ENCODE data around the gene POSTN.

DNA sequence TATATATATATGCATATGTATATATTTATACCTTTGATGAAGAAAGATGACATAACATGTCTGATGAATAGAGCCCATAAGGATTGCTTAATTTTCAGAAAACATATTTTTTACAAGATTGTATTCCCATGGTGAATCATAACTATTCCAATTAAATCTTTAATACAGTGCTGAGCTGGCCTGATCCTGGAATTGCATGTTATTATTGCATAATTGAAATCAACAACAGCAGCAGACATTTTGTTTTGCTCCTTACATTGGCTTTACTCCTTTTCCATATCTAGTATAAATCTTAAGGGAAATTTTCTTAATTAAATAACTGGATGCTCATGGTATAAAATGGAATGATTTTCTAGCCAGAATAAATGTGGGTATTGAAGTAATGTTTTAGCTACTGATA lies 22.0 kb downstream of the POSTN start:
- TF ChIP-seq MAFK (IDR thresholded peaks at IDR 0.05; ENCODE audit: low read depth, low read length), result no peak
- TF ChIP-seq SRF (IDR thresholded peaks at IDR 0.05; ENCODE audit: low read depth, low read length), result no peak
- TF ChIP-seq POLR2AphosphoS5 (IDR thresholded peaks at IDR 0.05; ENCODE audit: low read depth, low read length), result no peak
- TF ChIP-seq JUND (IDR thresholded peaks at IDR 0.05; ENCODE audit: low read length), result no peak
- TF ChIP-seq EP300 (IDR thresholded peaks at IDR 0.05; ENCODE audit: borderline replicate concordance in 1 of 2, low read depth in 2 of 2, low read length in 2 of 2), result no peak
- TF ChIP-seq POLR2A (IDR thresholded peaks at IDR 0.05; ENCODE audit: control extremely low read depth in 1 of 2, low read depth in 2 of 2, low read length in 2 of 2), result no peak
- no peak for TF ChIP-seq CREB1 (IDR thresholded peaks at IDR 0.05)
- TF ChIP-seq CTCF (IDR thresholded peaks at IDR 0.05; ENCODE audit: control extremely low read depth in 1 of 3, insufficient read depth in 1 of 3, low read depth in 1 of 3, low read length in 3 of 3), result no peak

All from H1 (cell line).